Upper lobe of left lung (tissue), 6 donors: Measurements from ENCODE around the gene KDELR1. TPM values are rescaled to one million over a fixed set of nuclear protein-coding genes. Genes with fewer than 3 reads are reported as not detected.

Source experiments
- ATAC-seq, 2 donors: fragments of 200-7000 bp; cut with Tn5 transposase; one replicate each; pipeline ENCODE4 v1.9.1; 2022; ENCODE audit warnings: mild to moderate bottlenecking in 2 of 2, moderate library complexity in 2 of 2; ENCODE audit not compliant: low FRiP score in 2 of 2
- DNase-seq, 2 donors: peaks; one replicate each; pipeline ENCODE4 v3.0.0-alpha.2; 2019 to 2020
- H3K27ac ChIP-seq, 4 donors: fragments of 200-600 bp; sonication (generic); one replicate each; pipeline ENCODE4 v1.5.1; 2016 to 2019
- H3K27me3 ChIP-seq, 4 donors: fragments of 200-600 bp; sonication (generic); one replicate each; pipeline ENCODE4 v1.5.1; 2017 to 2019
- H3K36me3 ChIP-seq, 4 donors: fragments of 200-600 bp; sonication (generic); one replicate each; pipeline ENCODE4 v1.5.1; 2016 to 2019
- H3K4me1 ChIP-seq, 4 donors: fragments of 200-600 bp; sonication (generic); one replicate each; pipeline ENCODE4 v1.5.1; 2018 to 2019
- H3K4me3 ChIP-seq, 4 donors: fragments of 200-600 bp; sonication (generic); one replicate each; pipeline ENCODE4 v1.5.1; 2017 to 2019; ENCODE audit warnings: mild to moderate bottlenecking in 2 of 4, moderate library complexity in 1 of 4
- H3K9me3 ChIP-seq, 4 donors: fragments of 200-600 bp; sonication (generic); one replicate each; pipeline ENCODE4 v1.5.1; 2018 to 2019
- CTCF ChIP-seq, 6 experiments: fragments of 450-650 bp in 4 of 6; fragments of 200-600 bp in 2 of 6; sonication (generic) in 2 of 6; IDR thresholded peaks; one replicate each; pipeline ENCODE4 v1.5.1; 2016 to 2019; ENCODE audit warnings: antibody characterized with exemption in 6 of 6
- EP300 ChIP-seq, 4 donors: sonication (generic); formaldehyde crosslinking; IDR thresholded peaks; one replicate each; pipeline ENCODE4 v1.5.1; 2017; ENCODE audit warnings: antibody characterized with exemption in 4 of 4, control low read depth in 2 of 4
- POLR2A ChIP-seq, 4 donors: fragments of 450-650 bp; IDR thresholded peaks; one replicate each; pipeline ENCODE4 v1.5.1; 2016 to 2017; ENCODE audit warnings: antibody characterized with exemption in 4 of 4, mild to moderate bottlenecking in 2 of 4
- POLR2AphosphoS5 ChIP-seq, 2 donors: sonication (generic); formaldehyde crosslinking; IDR thresholded peaks; one replicate each; pipeline ENCODE4 v1.5.1; 2017; ENCODE audit warnings: antibody characterized with exemption in 2 of 2
- WGBS, 2 donors: methylation state at CpG; one replicate each; pipeline ENCODE4 v1.1.5; 2017 to 2018; 5-methylcytosine and 5-hydroxymethylcytosine counted together
- total RNA-seq, 6 donors: library from RNA; depleted of rRNA in 4 of 6; stranded (reverse); fragments of >200 nt in 4 of 6; gene quantifications; one replicate each; pipeline versions ENCODE4 v1.1.0 to v1.2.1, GENCODE V29; 2016 to 2021
- donor health status: DM: no; HTN: no; CAD: no; lungs with moderate emphysema.
- donor health status: DM: no; HTN: yes; CAD: no; lungs with severe emphysema.

KDELR1 gene
- total RNA-seq, 6 donors from 2014 or later, result 44.6 to 141 (median 96.8) TPM

GRCh38 chr19:48421548-48421947, 30.2 kb upstream of the KDELR1 start:
- no peak for TF ChIP-seq CTCF (IDR thresholded peaks at IDR 0.05)
- TF ChIP-seq POLR2A (IDR thresholded peaks at IDR 0.05), result no peak
- no peak for TF ChIP-seq POLR2AphosphoS5 (IDR thresholded peaks at IDR 0.05)
- TF ChIP-seq EP300 (IDR thresholded peaks at IDR 0.05), result no peak
- H3K4me1 ChIP-seq, result peaks cover 0 to 8% (median 0%) of the 10 kb centered on the region in 4 donors
- H3K9me3 ChIP-seq, result no peaks in the 10 kb centered on the region
- H3K4me3 ChIP-seq, result no peak overlapping the region
- H3K27ac ChIP-seq, result no peak overlapping the region
- ATAC-seq (peak in 1 of 2 donors; percentile 44), DNase-seq (peak in 1 of 2 donors; percentile 23)
- 66 to 72% methylated on average over 6 to 16 of the region's 16 CpGs for WGBS, 2 donors
- H3K27me3 ChIP-seq, result no peaks in the 10 kb centered on the region
- no peaks in the 10 kb centered on the region for H3K36me3 ChIP-seq

GRCh38 chr19:48419158-48419920, 28.0 kb upstream of the KDELR1 start:
- ATAC-seq, result peak in 1 of 2 donors; percentile 46
- peaks cover 0 to 13% (median 0%) of the 10 kb centered on the region in 4 donors for H3K27me3 ChIP-seq

GRCh38 chr19:48418317-48419064, 27.1 kb upstream of the KDELR1 start:
- 68 to 84% methylated on average over 6 of the region's 6 CpGs for WGBS, 2 donors

More at GRCh38 chr19:48419158-48419920, 28.0 kb upstream of the KDELR1 start:
- Histone ChIP-seq H3K9me3 (no peaks in the 10 kb centered on the region), H3K4me3 (peak overlapping the region in 2 of 4 donors; percentile 2 to 13), H3K27ac (no peak overlapping the region), H3K36me3 (no peaks in the 10 kb centered on the region), H3K4me1 (peaks cover 3 to 18% (median 13%) of the 10 kb centered on the region in 4 donors)
- DNase-seq, result peak; percentile 40 to 46
- WGBS, 2 donors, result 60 to 62% methylated on average over 27 to 31 of the region's 31 CpGs
- TF ChIP-seq EP300 (IDR thresholded peaks at IDR 0.05) (no peak), CTCF (IDR thresholded peaks at IDR 0.05) (no peak), POLR2A (IDR thresholded peaks at IDR 0.05) (no peak), POLR2AphosphoS5 (IDR thresholded peaks at IDR 0.05) (no peak)

GRCh38 chr19:48417421-48417820, 26.1 kb upstream of the KDELR1 start:
- DNase-seq, result no peak
- Histone ChIP-seq H3K27me3 (peaks cover 0 to 19% (median 0%) of the 10 kb centered on the region in 4 donors), H3K9me3 (no peaks in the 10 kb centered on the region), H3K4me3 (no peak overlapping the region), H3K4me1 (peaks cover 3 to 23% (median 14%) of the 10 kb centered on the region in 4 donors), H3K36me3 (no peaks in the 10 kb centered on the region), H3K27ac (no peak overlapping the region)
- TF ChIP-seq POLR2A (IDR thresholded peaks at IDR 0.05) (no peak), EP300 (IDR thresholded peaks at IDR 0.05) (no peak), POLR2AphosphoS5 (IDR thresholded peaks at IDR 0.05) (no peak), CTCF (IDR thresholded peaks at IDR 0.05) (no peak)
- WGBS, 2 donors, result 63% methylated on average over 7 of the region's 7 CpGs
- ATAC-seq, result no peak

More at GRCh38 chr19:48418317-48419064, 27.1 kb upstream of the KDELR1 start:
- no peak for TF ChIP-seq EP300 (IDR thresholded peaks at IDR 0.05)
- TF ChIP-seq POLR2A (IDR thresholded peaks at IDR 0.05), result no peak
- no peak for TF ChIP-seq CTCF (IDR thresholded peaks at IDR 0.05)
- no peak for TF ChIP-seq POLR2AphosphoS5 (IDR thresholded peaks at IDR 0.05)
- DNase-seq (no peak), ATAC-seq (no peak)
- no peaks in the 10 kb centered on the region for H3K9me3 ChIP-seq
- no peak overlapping the region for H3K27ac ChIP-seq
- peak overlapping the region in 1 of 4 donors; percentile 13 for H3K4me3 ChIP-seq
- no peaks in the 10 kb centered on the region for H3K36me3 ChIP-seq
- H3K4me1 ChIP-seq, result peaks cover 3 to 23% (median 14%) of the 10 kb centered on the region in 4 donors
- H3K27me3 ChIP-seq, result peaks cover 0 to 19% (median 0%) of the 10 kb centered on the region in 4 donors
